Mesenchymal stem cell (in vitro differentiated cells and primary cell): ENCODE measurements around the gene RFTN1.

Experiments
- DNase-seq: peaks from one replicate; pipeline ENCODE4 v3.0.0-alpha.2; 2013
- H2AFZ ChIP-seq: one replicate; pipeline ENCODE4 v1.6.1; 2013; ENCODE audit warnings: low read depth, mild to moderate bottlenecking, control low read depth, inconsistent platforms, low read length, moderate library complexity
- H2AK5ac ChIP-seq: 2 replicates; pipeline ENCODE4 v1.6.1; 2013; ENCODE audit warnings: low read length, moderate library complexity, mild to moderate bottlenecking, inconsistent platforms; ENCODE audit not compliant: severe bottlenecking
- H2BK120ac ChIP-seq: one replicate; pipeline ENCODE4 v1.6.1; 2013; ENCODE audit warnings: low read depth, mild to moderate bottlenecking, inconsistent platforms, low read length, moderate library complexity
- H2BK12ac ChIP-seq, 2 experiments: one replicate each; pipeline ENCODE4 v1.6.1; 2013; ENCODE audit warnings: inconsistent platforms in 2 of 2, low read length in 2 of 2, mild to moderate bottlenecking in 2 of 2, moderate library complexity in 2 of 2, control low read depth in 1 of 2
- H2BK15ac ChIP-seq: one replicate; pipeline ENCODE4 v1.6.1; 2013; ENCODE audit warnings: mild to moderate bottlenecking, low read depth, inconsistent platforms; ENCODE audit not compliant: poor library complexity, severe bottlenecking
- H2BK5ac ChIP-seq: 2 replicates; pipeline ENCODE4 v1.6.1; 2013; ENCODE audit warnings: low read depth, mild to moderate bottlenecking, low read length, control low read depth, inconsistent platforms; ENCODE audit not compliant: poor library complexity, severe bottlenecking
- H3K14ac ChIP-seq, 2 experiments: one replicate each; pipeline ENCODE4 v1.6.1; 2013; ENCODE audit warnings: inconsistent platforms in 2 of 2, low read length in 2 of 2, control low read depth in 1 of 2, mild to moderate bottlenecking in 1 of 2, moderate library complexity in 1 of 2
- H3K18ac ChIP-seq, 2 experiments: one replicate each; pipeline ENCODE4 v1.6.1; 2013; ENCODE audit warnings: inconsistent platforms in 2 of 2, low read length in 2 of 2, control low read depth in 1 of 2, low read depth in 1 of 2, mild to moderate bottlenecking in 1 of 2
- H3K23ac ChIP-seq, 2 experiments: one replicate each; pipeline ENCODE4 v1.6.1; 2013; ENCODE audit warnings: inconsistent platforms in 2 of 2, low read length in 2 of 2, mild to moderate bottlenecking in 2 of 2, moderate library complexity in 2 of 2, control low read depth in 1 of 2
- H3K27ac ChIP-seq: 2 replicates; pipeline ENCODE4 v1.5.1; 2013; ENCODE audit warnings: mild to moderate bottlenecking, moderate library complexity, low read length, control low read depth, inconsistent platforms; ENCODE audit not compliant: poor library complexity, severe bottlenecking
- H3K27me3 ChIP-seq, 2 experiments: 2 replicates each; pipeline versions ENCODE4 v1.6.1 to v1.7.0; 2013; ENCODE audit warnings: low read length in 2 of 2, mild to moderate bottlenecking in 2 of 2, moderate library complexity in 2 of 2, control low read depth in 1 of 2, inconsistent platforms in 1 of 2; ENCODE audit not compliant: control insufficient read depth in 1 of 2, insufficient read depth in 1 of 2
- H3K36me3 ChIP-seq, 2 experiments: 2 replicates each; pipeline versions ENCODE4 v1.6.1 to v1.7.0; 2013; ENCODE audit warnings: low read length in 2 of 2, control low read depth in 1 of 2, inconsistent platforms in 1 of 2, low read depth in 1 of 2, mild to moderate bottlenecking in 1 of 2; ENCODE audit not compliant: insufficient read depth in 2 of 2, control insufficient read depth in 1 of 2
- H3K4ac ChIP-seq, 2 experiments: one replicate each; pipeline ENCODE4 v1.6.1; 2013; ENCODE audit warnings: inconsistent platforms in 2 of 2, low read length in 2 of 2, mild to moderate bottlenecking in 2 of 2, moderate library complexity in 2 of 2, control low read depth in 1 of 2, low read depth in 1 of 2
- H3K4me1 ChIP-seq: 2 replicates; pipeline ENCODE4 v1.6.1; 2013; ENCODE audit warnings: low read depth, low read length, control low read depth; ENCODE audit not compliant: control insufficient read depth, insufficient read depth
- H3K4me2 ChIP-seq: 2 replicates; pipeline ENCODE4 v1.6.1; 2013; ENCODE audit warnings: low read length, mild to moderate bottlenecking, inconsistent platforms; ENCODE audit not compliant: poor library complexity, severe bottlenecking
- H3K4me3 ChIP-seq, 2 experiments: 2 replicates each; pipeline versions ENCODE4 v1.5.1 to v1.7.0; 2013; ENCODE audit warnings: low read length in 2 of 2, mild to moderate bottlenecking in 2 of 2, control low read depth in 1 of 2, low read depth in 1 of 2; ENCODE audit not compliant: insufficient read depth in 1 of 2
- H3K79me1 ChIP-seq: replicated peaks from 2 replicates; pipeline ENCODE4 v1.6.1; 2013; ENCODE audit warnings: mild to moderate bottlenecking, control low read depth, low read length, inconsistent platforms; ENCODE audit not compliant: poor library complexity, severe bottlenecking
- H3K9ac ChIP-seq: 2 replicates; pipeline ENCODE4 v1.7.0; 2013; ENCODE audit warnings: mild to moderate bottlenecking, low read length, moderate library complexity
- H3K9me3 ChIP-seq: 2 replicates; pipeline ENCODE4 v1.7.0; 2013; ENCODE audit warnings: mild to moderate bottlenecking, low read length; ENCODE audit not compliant: control insufficient read depth
- H4K8ac ChIP-seq: one replicate; pipeline ENCODE4 v1.6.1; 2013; ENCODE audit warnings: inconsistent platforms, mild to moderate bottlenecking, low read length, moderate library complexity
- H4K91ac ChIP-seq: one replicate; pipeline ENCODE4 v1.6.1; 2013; ENCODE audit warnings: mild to moderate bottlenecking, low read length, inconsistent platforms
- WGBS: methylation state at CpG from one replicate; pipeline ENCODE4 v1.1.7; 2013; ENCODE audit warnings: mixed read lengths; 5-methylcytosine and 5-hydroxymethylcytosine counted together

Gene RFTN1

GRCh38 chr3:16500093-16500492 is 13.4 kb downstream of the RFTN1 start:
- 100% methylated on average over 1 of the region's 1 CpG for WGBS
- Histone ChIP-seq H3K4me1 (peaks cover 7% of the 10 kb centered on the region), H3K4me3 (no peak overlapping the region), H3K9me3 (no peaks in the 10 kb centered on the region), H2AFZ (no peak overlapping the region), H2BK15ac (no peak overlapping the region), H2BK120ac (no peak overlapping the region), H3K36me3 (peaks cover 16 to 29% of the 10 kb centered on the region in 2 experiments), H3K18ac (no peak overlapping the region), H4K8ac (no peak overlapping the region), H3K27me3 (no peaks in the 10 kb centered on the region), H3K27ac (no peak overlapping the region), H3K14ac (no peak overlapping the region), H3K79me1 (peaks cover 50% of the 10 kb centered on the region), H3K23ac (no peak overlapping the region), H3K9ac (no peak overlapping the region), H4K91ac (no peak overlapping the region), H3K4ac (no peak overlapping the region), H3K4me2 (no peak overlapping the region), H2BK12ac (no peak overlapping the region), H2BK5ac (no peak overlapping the region), H2AK5ac (no peak overlapping the region)
- DNase-seq = no peak

- Histone ChIP-seq H3K4me2 (no peak overlapping the region), H2AFZ (no peak overlapping the region), H3K27me3 (no peaks in the 10 kb centered on the region), H4K91ac (no peak overlapping the region), H3K9me3 (no peaks in the 10 kb centered on the region), H2BK15ac (no peak overlapping the region), H3K23ac (no peak overlapping the region), H3K4me1 (peaks cover 7% of the 10 kb centered on the region), H3K18ac (no peak overlapping the region), H3K79me1 (peaks cover 44% of the 10 kb centered on the region), H3K4me3 (no peak overlapping the region), H2BK12ac (no peak overlapping the region), H3K27ac (no peak overlapping the region), H2BK5ac (no peak overlapping the region), H3K4ac (no peak overlapping the region), H2BK120ac (no peak overlapping the region), H3K9ac (no peak overlapping the region), H3K14ac (no peak overlapping the region), H2AK5ac (no peak overlapping the region), H4K8ac (no peak overlapping the region), H3K36me3 (peaks cover 11 to 24% of the 10 kb centered on the region in 2 experiments)
- 94% methylated on average over 4 of the region's 4 CpGs for WGBS
- DNase-seq = no peak
Observed at GRCh38 chr3:16499351-16499750, 14.1 kb downstream of the RFTN1 start.

GRCh38 chr3:16498130-16498890 is 15.2 kb downstream of the RFTN1 start:
- peaks cover 6% of the 10 kb centered on the region for H3K4me1 ChIP-seq
- H3K18ac ChIP-seq = no peak overlapping the region
- no peak overlapping the region for H3K4ac ChIP-seq
- no peak overlapping the region for H3K27ac ChIP-seq
- H2BK12ac ChIP-seq = no peak overlapping the region
- H3K23ac ChIP-seq = no peak overlapping the region
- WGBS = 91% methylated on average over 4 of the region's 5 CpGs
- H3K4me2 ChIP-seq = no peak overlapping the region
- H3K9ac ChIP-seq = no peak overlapping the region
- H2BK15ac ChIP-seq = no peak overlapping the region
- no peak for DNase-seq
- H2BK120ac ChIP-seq = no peak overlapping the region
- H2AFZ ChIP-seq = no peak overlapping the region
- H4K8ac ChIP-seq = no peak overlapping the region
- no peaks in the 10 kb centered on the region for H3K9me3 ChIP-seq
- peaks cover 48% of the 10 kb centered on the region for H3K79me1 ChIP-seq
- no peak overlapping the region for H2AK5ac ChIP-seq
- no peak overlapping the region for H4K91ac ChIP-seq
- H2BK5ac ChIP-seq = no peak overlapping the region
- H3K4me3 ChIP-seq = no peak overlapping the region
- H3K14ac ChIP-seq = no peak overlapping the region
- no peaks in the 10 kb centered on the region for H3K27me3 ChIP-seq
- peaks cover 11 to 24% of the 10 kb centered on the region in 2 experiments for H3K36me3 ChIP-seq

DNA sequence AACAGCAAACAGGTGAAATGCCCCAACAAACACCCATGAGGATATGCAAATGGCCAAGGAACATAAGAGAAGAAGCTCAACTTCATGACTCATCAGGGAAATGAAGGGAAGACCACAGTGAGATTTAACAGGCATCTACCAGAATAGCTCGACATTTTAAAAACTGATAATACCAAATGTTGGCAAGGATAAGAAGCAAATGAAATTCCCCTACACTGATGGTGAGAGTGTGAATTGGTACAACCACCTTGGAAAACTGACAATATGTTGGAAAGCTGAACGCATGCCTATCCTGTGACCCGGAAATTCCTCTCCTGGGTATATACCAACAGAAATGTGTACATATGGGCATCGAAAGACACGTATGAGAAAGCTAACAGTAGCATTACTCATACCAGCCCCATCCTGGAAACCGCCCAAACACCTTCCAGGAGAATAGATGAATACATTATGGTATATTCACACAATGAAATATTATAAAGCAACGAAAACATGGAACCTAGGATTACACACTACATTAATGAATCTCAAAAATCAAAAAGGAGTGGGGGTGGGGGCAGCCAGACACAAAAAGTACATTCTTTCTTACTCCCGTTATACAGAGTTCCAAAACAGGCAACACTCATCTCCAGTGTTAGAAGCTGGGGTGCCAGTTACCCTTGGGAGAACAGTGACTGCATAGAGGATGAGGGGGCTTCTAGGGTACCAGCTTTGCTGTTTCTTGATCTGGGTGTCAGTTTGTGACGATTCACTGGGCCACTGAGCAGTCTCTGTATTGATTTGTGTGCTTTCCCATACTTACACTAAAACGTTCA is 16.9 kb downstream of the RFTN1 start:
- Histone ChIP-seq H4K91ac (no peak overlapping the region), H3K36me3 (peaks cover 19 to 38% of the 10 kb centered on the region in 2 experiments), H3K14ac (no peak overlapping the region), H3K18ac (no peak overlapping the region), H3K9me3 (no peaks in the 10 kb centered on the region), H2BK12ac (no peak overlapping the region), H3K23ac (no peak overlapping the region), H3K27ac (no peak overlapping the region), H3K79me1 (peaks cover 52% of the 10 kb centered on the region), H2BK120ac (no peak overlapping the region), H3K27me3 (no peaks in the 10 kb centered on the region), H3K9ac (no peak overlapping the region), H2BK5ac (no peak overlapping the region), H2AFZ (no peak overlapping the region), H2BK15ac (no peak overlapping the region), H4K8ac (no peak overlapping the region), H2AK5ac (peak overlapping the region; percentile 42), H3K4me3 (no peak overlapping the region), H3K4me1 (peaks cover 1% of the 10 kb centered on the region), H3K4ac (no peak overlapping the region), H3K4me2 (no peak overlapping the region)
- WGBS = 85% methylated on average over 4 of the region's 10 CpGs
- DNase-seq = no peak
